ENCODE data around the gene BCL2L1. TPM values are rescaled to one million over a fixed set of nuclear protein-coding genes. Genes with fewer than 3 reads are reported as not detected.

The BCL2L1 gene
- polyA plus RNA-seq, 1 donor from 2014 or later: 125 TPM

GRCh38 chr20:31691646-31692275 lies 30.9 kb downstream of the BCL2L1 start:
- H3K27me3 ChIP-seq (ENCODE audit: insufficient read depth, low read depth, low read length): no peaks in the 10 kb centered on the region
- no peaks in the 10 kb centered on the region for H3F3A ChIP-seq (ENCODE audit: insufficient read depth, low read length, poor library complexity, severe bottlenecking)
- H3K27ac ChIP-seq (ENCODE audit: low read length): no peak overlapping the region
- peaks cover 29% of the 10 kb centered on the region for H3K79me2 ChIP-seq (replicated peaks; ENCODE audit: insufficient read depth, low read length)
- no peak for TF ChIP-seq EZH2 (IDR thresholded peaks at IDR 0.05; ENCODE audit: borderline replicate concordance, insufficient read depth, low read length, poor library complexity, severe bottlenecking)
- TF ChIP-seq TAF1 (IDR thresholded peaks at IDR 0.05; ENCODE audit: low read depth): no peak
- no peak for TF ChIP-seq RAD21 (conservative IDR thresholded peaks at IDR 0.05)
- no peak for TF ChIP-seq POLR2AphosphoS5 (IDR thresholded peaks at IDR 0.05)
- no peak for TF ChIP-seq SMC3 (conservative IDR thresholded peaks at IDR 0.05; ENCODE audit: poor library complexity)
- no peak for TF ChIP-seq MXI1 (conservative IDR thresholded peaks at IDR 0.05; ENCODE audit: poor library complexity, severe bottlenecking)
- TF ChIP-seq CTCF (IDR thresholded peaks at IDR 0.05; ENCODE audit: poor library complexity, severe bottlenecking): no peak
- TF ChIP-seq EP300 (conservative IDR thresholded peaks at IDR 0.05; ENCODE audit: poor library complexity, severe bottlenecking): no peak
- no peak for TF ChIP-seq REST (IDR thresholded peaks at IDR 0.05; ENCODE audit: borderline replicate concordance)
- H2AFZ ChIP-seq (ENCODE audit: low read depth, low read length): no peak overlapping the region
- no peaks in the 10 kb centered on the region for H3K9me2 ChIP-seq (ENCODE audit: insufficient read depth, low read length)
- no peaks in the 10 kb centered on the region for H3K9me3 ChIP-seq (ENCODE audit: low read length)
- no peaks in the 10 kb centered on the region for H4K20me1 ChIP-seq (ENCODE audit: insufficient read depth)
- no peak overlapping the region for H3K4me3 ChIP-seq (ENCODE audit: low read length)
- no peak overlapping the region for H3K9ac ChIP-seq (ENCODE audit: low read length)
- H3K4me2 ChIP-seq (ENCODE audit: low read length): no peak overlapping the region
- peaks cover 16% of the 10 kb centered on the region for H3K36me3 ChIP-seq (ENCODE audit: insufficient read depth, low read length)

- H4K20me1 ChIP-seq (ENCODE audit: insufficient read depth): no peaks in the 10 kb centered on the region
- no peaks in the 10 kb centered on the region for H3K9me3 ChIP-seq (ENCODE audit: low read length)
- TF ChIP-seq EP300 (conservative IDR thresholded peaks at IDR 0.05; ENCODE audit: poor library complexity, severe bottlenecking) (no peak), TAF1 (IDR thresholded peaks at IDR 0.05; ENCODE audit: low read depth) (no peak), POLR2AphosphoS5 (IDR thresholded peaks at IDR 0.05) (no peak), CTCF (IDR thresholded peaks at IDR 0.05; ENCODE audit: poor library complexity, severe bottlenecking) (no peak), REST (IDR thresholded peaks at IDR 0.05; ENCODE audit: borderline replicate concordance) (no peak), RAD21 (conservative IDR thresholded peaks at IDR 0.05) (no peak), MXI1 (conservative IDR thresholded peaks at IDR 0.05; ENCODE audit: poor library complexity, severe bottlenecking) (no peak)
- H3K27me3 ChIP-seq (ENCODE audit: insufficient read depth, low read depth, low read length): no peaks in the 10 kb centered on the region
- H3F3A ChIP-seq (ENCODE audit: insufficient read depth, low read length, poor library complexity, severe bottlenecking): no peaks in the 10 kb centered on the region
- H3K4me3 ChIP-seq (ENCODE audit: low read length): no peak overlapping the region
- H3K36me3 ChIP-seq (ENCODE audit: insufficient read depth, low read length): peaks cover 23% of the 10 kb centered on the region
- peaks cover 22% of the 10 kb centered on the region for H3K79me2 ChIP-seq (replicated peaks; ENCODE audit: insufficient read depth, low read length)
- H3K9me2 ChIP-seq (ENCODE audit: insufficient read depth, low read length): no peaks in the 10 kb centered on the region
- H2AFZ ChIP-seq (ENCODE audit: low read depth, low read length): no peak overlapping the region
- no peak overlapping the region for H3K9ac ChIP-seq (ENCODE audit: low read length)
- H3K4me2 ChIP-seq (ENCODE audit: low read length): no peak overlapping the region
- no peak overlapping the region for H3K27ac ChIP-seq (ENCODE audit: low read length)
Measured at GRCh38 chr20:31690124-31690666, 32.5 kb downstream of the BCL2L1 start.
